GM18867 (cell line): ENCODE measurements around the gene MOXD1.
"Not testable (repeated sequence)": the region's sequence is repeated elsewhere in the genome, so short reads cannot be mapped to it uniquely, and the experiment has no call there.

ENCODE experiments used
- ATAC-seq: cut with Tn5 transposase; IDR thresholded peaks from one replicate; pipeline ENCODE4 v1.9.1; 2021; ENCODE audit warnings: mild to moderate bottlenecking, moderate library complexity; ENCODE audit not compliant: unreplicated experiment

Gene MOXD1

GRCh38 chr6:132285004-132285780 is 116.1 kb downstream of the MOXD1 start:
- no peak for ATAC-seq

- no peak for ATAC-seq
Observed at GRCh38 chr6:132282696-132283095, 118.6 kb downstream of the MOXD1 start.

GRCh38 chr6:132280436-132280835 is 120.8 kb downstream of the MOXD1 start:
- no peak for ATAC-seq

- peak; percentile 94 for ATAC-seq
Observed at GRCh38 chr6:132279592-132280139, 121.6 kb downstream of the MOXD1 start.

- ATAC-seq = no peak
Observed at GRCh38 chr6:132275066-132275970, 126.0 kb downstream of the MOXD1 start.

- ATAC-seq = no peak
Observed at GRCh38 chr6:132272776-132273175, 128.5 kb downstream of the MOXD1 start.

GRCh38 chr6:132270726-132271402 is 130.4 kb downstream of the MOXD1 start:
- ATAC-seq = no peak

GRCh38 chr6:132268666-132269065 is 132.6 kb downstream of the MOXD1 start:
- ATAC-seq = not testable (repeated sequence)

- no peak for ATAC-seq
Observed at GRCh38 chr6:132268209-132268608, 133.1 kb downstream of the MOXD1 start.

- no peak for ATAC-seq
Observed at GRCh38 chr6:132265451-132266097, 135.7 kb downstream of the MOXD1 start.

- no peak for ATAC-seq
Observed at GRCh38 chr6:132264021-132264500, 137.2 kb downstream of the MOXD1 start.

- no peak for ATAC-seq
Observed at GRCh38 chr6:132261354-132261753, 139.9 kb downstream of the MOXD1 start.

- no peak for ATAC-seq
Observed at GRCh38 chr6:132259070-132259469, 142.2 kb downstream of the MOXD1 start.

- no peak for ATAC-seq
Observed at GRCh38 chr6:132257561-132257960, 143.7 kb downstream of the MOXD1 start.

GRCh38 chr6:132256457-132256856 is 144.8 kb downstream of the MOXD1 start:
- ATAC-seq = no peak

GRCh38 chr6:132253906-132254305 is 147.4 kb downstream of the MOXD1 start:
- ATAC-seq = no peak

GRCh38 chr6:132253211-132253610 is 148.1 kb downstream of the MOXD1 start:
- no peak for ATAC-seq

GRCh38 chr6:132252113-132252512 is 149.2 kb downstream of the MOXD1 start:
- no peak for ATAC-seq

GRCh38 chr6:132251711-132252110 is 149.6 kb downstream of the MOXD1 start:
- no peak for ATAC-seq

- ATAC-seq = no peak
Observed at GRCh38 chr6:132247381-132248159, 153.7 kb downstream of the MOXD1 start.
